Hepatic stellate cell (primary cell): ENCODE measurements around the gene COL16A1.
A peak's percentile ranks its signal among the peaks of the same experiment; 100 is the strongest.
"Not testable (repeated sequence)": the region's sequence is repeated elsewhere in the genome, so short reads cannot be mapped to it uniquely, and the experiment has no call there.

Source experiments
- DNase-seq: peaks from one replicate; pipeline ENCODE4 v3.0.0; 2011; ENCODE audit warnings: low spot score

The COL16A1 gene

GRCh38 chr1:31732751-31733289 lies 29.0 kb upstream of the COL16A1 start:
- no peak for DNase-seq

GRCh38 chr1:31732343-31732742 lies 28.5 kb upstream of the COL16A1 start:
- no peak for DNase-seq

- DNase-seq, result no peak
These were observed 27.3 kb upstream of the COL16A1 start for GRCh38 chr1:31731049-31731565.

GRCh38 chr1:31730336-31731048 lies 26.7 kb upstream of the COL16A1 start:
- no peak for DNase-seq

- no peak for DNase-seq
These were observed 24.0 kb upstream of the COL16A1 start for GRCh38 chr1:31727849-31728248.

- no peak for DNase-seq
These were observed 23.4 kb upstream of the COL16A1 start for GRCh38 chr1:31727195-31727594.

- no peak for DNase-seq
These were observed 22.9 kb upstream of the COL16A1 start for GRCh38 chr1:31726715-31727114.

- DNase-seq, result no peak
These were observed 22.1 kb upstream of the COL16A1 start for GRCh38 chr1:31725777-31726535.

- DNase-seq, result no peak
These were observed 21.3 kb upstream of the COL16A1 start for GRCh38 chr1:31725134-31725533.

GRCh38 chr1:31723828-31724359 lies 20.1 kb upstream of the COL16A1 start:
- DNase-seq, result peak; percentile 68

GRCh38 chr1:31718327-31718897 lies 14.6 kb upstream of the COL16A1 start:
- DNase-seq, result no peak

- no peak for DNase-seq
These were observed 13.5 kb upstream of the COL16A1 start for GRCh38 chr1:31717341-31717740.

- no peak for DNase-seq
These were observed 12.0 kb upstream of the COL16A1 start for GRCh38 chr1:31715873-31716220.

GRCh38 chr1:31715087-31715872 lies 11.5 kb upstream of the COL16A1 start:
- DNase-seq, result peak; percentile 94

GRCh38 chr1:31714442-31715086 lies 10.7 kb upstream of the COL16A1 start:
- DNase-seq, result peak; percentile 82

GRCh38 chr1:31712630-31713029 lies 8.8 kb upstream of the COL16A1 start:
- DNase-seq, result peak; percentile 86

- DNase-seq, result no peak
These were observed 8.3 kb upstream of the COL16A1 start for GRCh38 chr1:31712068-31712467.

GRCh38 chr1:31708324-31708723 lies 4.5 kb upstream of the COL16A1 start:
- no peak for DNase-seq

GRCh38 chr1:31707711-31708110 lies 3.9 kb upstream of the COL16A1 start:
- DNase-seq, result peak; percentile 55

- not testable (repeated sequence) for DNase-seq
These were observed 3.3 kb upstream of the COL16A1 start for GRCh38 chr1:31707059-31707600.
